IMR-90 (cell line): ENCODE results near the gene HNRNPLL. TPM values are rescaled to one million over a fixed set of nuclear protein-coding genes. Genes with fewer than 3 reads are reported as not detected.

ENCODE experiments used
- ATAC-seq: fragments of 200-7000 bp; cut with Tn5 transposase; 2 replicates; pipeline ENCODE4 v1.9.1; 2020; ENCODE audit warnings: low read depth, mild to moderate bottlenecking, moderate library complexity
- BruUV-seq: library from RNA; stranded (reverse); fragments of 400-500 nt; replicated peaks from 2 replicates; lab custom pipeline; 2021; lab: Mats Ljungman, UMichigan
- CTCF ChIA-PET: fragments of 300-600 bp; formaldehyde crosslinking; extraction: SDS; loops from one replicate; lab custom pipeline; 2021; ENCODE audit warnings: antibody characterized with exemption; lab: Yijun Ruan, JAX
- POLR2A ChIA-PET: fragments of 300-600 bp; sonication (Branson Sonifier 250); formaldehyde crosslinking; loops from one replicate; lab custom pipeline; 2022; ENCODE audit warnings: antibody characterized with exemption; ENCODE audit not compliant: unreplicated experiment; lab: Charles Lee
- DNase-seq: peaks from one replicate; pipeline ENCODE4 v3.0.0; 2013
- H2AFZ ChIP-seq: replicated peaks from 2 replicates; pipeline ENCODE3; 2013; ENCODE audit warnings: low read length, mild to moderate bottlenecking; ENCODE audit not compliant: poor library complexity
- H2AK5ac ChIP-seq: 2 replicates; pipeline ENCODE4 v1.6.1; 2013; ENCODE audit warnings: low read depth, low read length, inconsistent platforms
- H2AK9ac ChIP-seq: replicated peaks from 2 replicates; pipeline ENCODE3; 2013; ENCODE audit warnings: mild to moderate bottlenecking, low read depth, low read length, moderate library complexity; ENCODE audit not compliant: poor library complexity
- H2BK120ac ChIP-seq: 2 replicates; pipeline ENCODE4 v1.6.1; 2013; ENCODE audit warnings: low read depth, low read length, inconsistent platforms
- H2BK15ac ChIP-seq: 3 replicates; pipeline ENCODE4 v1.6.1; 2013; ENCODE audit warnings: low read depth, low read length, inconsistent platforms
- H2BK20ac ChIP-seq: 2 replicates; pipeline ENCODE4 v1.6.1; 2013; ENCODE audit warnings: low read depth, mild to moderate bottlenecking, inconsistent platforms, low read length, moderate library complexity
- H2BK5ac ChIP-seq: 2 replicates; pipeline ENCODE4 v1.6.1; 2013; ENCODE audit warnings: mild to moderate bottlenecking, low read depth, low read length, inconsistent platforms; ENCODE audit not compliant: poor library complexity, severe bottlenecking
- H3K14ac ChIP-seq: replicated peaks from 2 replicates; pipeline ENCODE4 v1.6.1; 2013; ENCODE audit warnings: low read depth, low read length, inconsistent platforms
- H3K18ac ChIP-seq: 2 replicates; pipeline ENCODE4 v1.6.1; 2013; ENCODE audit warnings: low read depth, low read length, control low read depth
- H3K23ac ChIP-seq: 2 replicates; pipeline ENCODE4 v1.6.1; 2013; ENCODE audit warnings: low read depth, low read length, inconsistent platforms
- H3K27ac ChIP-seq: 2 replicates; pipeline ENCODE4 v1.5.1; 2013; ENCODE audit warnings: mild to moderate bottlenecking, control low read depth, low read length; ENCODE audit not compliant: insufficient read depth
- H3K27me3 ChIP-seq: 2 replicates; pipeline ENCODE4 v1.6.1; 2013; ENCODE audit warnings: low read length; ENCODE audit not compliant: control insufficient read depth, insufficient read depth
- H3K36me3 ChIP-seq: 2 replicates; pipeline ENCODE4 v1.6.1; 2013; ENCODE audit warnings: low read length, mixed read lengths; ENCODE audit not compliant: control insufficient read depth, insufficient read depth
- H3K4ac ChIP-seq: 2 replicates; pipeline ENCODE4 v1.6.1; 2013; ENCODE audit warnings: low read depth, low read length, inconsistent platforms
- H3K4me1 ChIP-seq: 2 replicates; pipeline ENCODE4 v1.6.1; 2013; ENCODE audit warnings: low read length, mixed read lengths; ENCODE audit not compliant: control insufficient read depth, insufficient read depth
- H3K4me2 ChIP-seq: 2 replicates; pipeline ENCODE4 v1.6.1; 2013; ENCODE audit warnings: low read depth, mild to moderate bottlenecking, control low read depth, low read length, moderate library complexity
- H3K4me3 ChIP-seq: 2 replicates; pipeline ENCODE4 v1.5.1; 2013; ENCODE audit warnings: low read depth, mild to moderate bottlenecking, control low read depth, low read length, moderate library complexity; ENCODE audit not compliant: insufficient read depth
- H3K56ac ChIP-seq: 2 replicates; pipeline ENCODE4 v1.6.1; 2013; ENCODE audit warnings: low read length, inconsistent platforms; ENCODE audit not compliant: insufficient read depth; ENCODE audit errors: extremely low read depth
- H3K79me1 ChIP-seq, 2 experiments: 2 replicates each; pipeline ENCODE4 v1.6.1; 2013; ENCODE audit warnings: low read length in 2 of 2, inconsistent platforms in 1 of 2, low read depth in 1 of 2
- H3K9ac ChIP-seq: 2 replicates; pipeline ENCODE4 v1.6.1; 2013; ENCODE audit warnings: low read depth, low read length, control low read depth
- H3K9me1 ChIP-seq: 2 replicates; pipeline ENCODE4 v1.6.1; 2013; ENCODE audit warnings: low read length, inconsistent platforms; ENCODE audit not compliant: insufficient read depth
- H3K9me3 ChIP-seq: 2 replicates; pipeline ENCODE4 v1.6.1; 2013; ENCODE audit warnings: low read length; ENCODE audit not compliant: control insufficient read depth, insufficient read depth
- H4K20me1 ChIP-seq: 2 replicates; pipeline ENCODE4 v1.6.1; 2013; ENCODE audit warnings: low read length, inconsistent platforms; ENCODE audit not compliant: insufficient read depth
- H4K5ac ChIP-seq: 2 replicates; pipeline ENCODE4 v1.6.1; 2013; ENCODE audit warnings: mild to moderate bottlenecking, low read depth, low read length, control low read depth
- H4K8ac ChIP-seq, 2 experiments: 2 replicates each; pipeline ENCODE4 v1.6.1; 2013; ENCODE audit warnings: low read depth in 2 of 2, low read length in 2 of 2, control low read depth in 1 of 2, inconsistent platforms in 1 of 2
- H4K91ac ChIP-seq: 2 replicates; pipeline ENCODE4 v1.6.1; 2013; ENCODE audit warnings: low read depth, low read length, inconsistent platforms; ENCODE audit not compliant: insufficient read depth
- POLR2A ChIP-seq: IDR thresholded peaks from 2 replicates; pipeline ENCODE4 v1.6.1; 2012; ENCODE audit warnings: mild to moderate bottlenecking, low read depth, low read length
- RAD21 ChIP-seq: IDR thresholded peaks from 2 replicates; pipeline ENCODE4 v1.6.1; 2012; ENCODE audit warnings: low read length, improper control_type of control experiment
- WGBS, 2 experiments: methylation state at CpG; one replicate each; pipeline versions ENCODE4 v1.1.5 to v1.1.7; 2013; ENCODE audit warnings: missing lambda C conversion rate in 2 of 2; ENCODE audit not compliant: insufficient read length in 1 of 2; ENCODE audit errors: extremely low coverage in 2 of 2; 5-methylcytosine and 5-hydroxymethylcytosine counted together
- dilution Hi-C: fragments of 300-500 bp; cut with HindIII; formaldehyde crosslinking; loops from one replicate; pipeline ENCODE4 v1.14.3; 2018; ENCODE audit warnings: low sequenced_read_pairs; ENCODE audit not compliant: unreplicated experiment
- in situ Hi-C: fragments of 300-500 bp; cut with MboI; formaldehyde crosslinking; loops from 3 replicates; pipeline ENCODE4 v1.14.3; 2019; ENCODE audit warnings: low sequenced_read_pairs, inconsistent platforms, mixed read lengths
- intact Hi-C: fragments of 100-400 bp; cut with micrococcal nuclease; formaldehyde crosslinking; loops from 2 replicates; pipeline ENCODE4 v1.10.0; 2022
- polyA plus RNA-seq, 3 experiments: library from polyadenylated mRNA; depleted of rRNA; stranded (reverse); fragments of >200 nt; gene quantifications; 2 replicates each; pipeline ENCODE4 v1.2.3, GENCODE V29; 2012; ENCODE audit warnings: low replicate concordance in 1 of 3
- total RNA-seq: library from RNA; depleted of rRNA; stranded (reverse); fragments of >200 nt; gene quantifications from 2 replicates; pipeline ENCODE4 v1.2.3, GENCODE V29; 2012

HNRNPLL gene
- total and polyA plus RNA-seq, 2 of the 4 experiments (the other 2 are of a cell fraction), result 23.7 to 53.1 TPM

DNA sequence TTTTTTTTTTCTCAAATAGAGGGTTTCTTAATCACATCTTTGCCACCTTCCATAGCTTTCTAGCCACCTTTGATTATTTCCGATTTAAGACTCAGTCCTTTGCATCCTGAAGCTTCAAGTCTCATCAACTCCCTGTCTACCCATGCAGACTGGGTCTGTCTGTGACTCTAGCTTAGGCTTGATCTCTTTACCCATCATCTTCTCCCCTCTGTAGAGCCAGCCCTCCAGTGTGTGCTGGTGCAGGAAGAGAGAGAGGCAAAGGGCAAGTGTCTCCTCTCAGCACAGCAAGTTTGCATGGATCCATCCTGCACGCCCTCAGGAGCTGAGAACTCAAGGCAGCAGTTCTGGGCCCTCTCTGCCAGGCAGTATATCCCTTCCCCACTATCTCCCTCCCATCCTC lies 70.4 kb downstream of the HNRNPLL start:
- no peak overlapping the region for H3K27ac ChIP-seq
- H2BK5ac ChIP-seq, result no peak overlapping the region
- H3K9ac ChIP-seq, result no peak overlapping the region
- H2BK20ac ChIP-seq, result no peak overlapping the region
- peaks cover 8% of the 10 kb centered on the region; the same call in 1 of the 2 replicates for H3K27me3 ChIP-seq
- H4K91ac ChIP-seq, result no peak overlapping the region
- no peak overlapping the region for H2AK5ac ChIP-seq
- no peak overlapping the region for H3K4ac ChIP-seq
- no peaks in the 10 kb centered on the region for H4K20me1 ChIP-seq
- in situ Hi-C loops, result no loop called here
- H2BK120ac ChIP-seq, result no peak overlapping the region
- no peak overlapping the region for H3K56ac ChIP-seq
- H3K18ac ChIP-seq, result no peak overlapping the region
- no peak overlapping the region for H2AFZ ChIP-seq
- ATAC-seq (no peak), DNase-seq (no peak)
- H3K4me1 ChIP-seq, result no peaks in the 10 kb centered on the region
- H3K79me1 ChIP-seq, result no peaks in the 10 kb centered on the region
- ChIA-PET POLR2A (no interaction called here), CTCF (interaction anchor here (0.6 kb wide), 1 partner anchor 1916 kb away, joined by 5 read pairs; no protein-coding TSS in a partner anchor)
- H3K9me1 ChIP-seq, result 0 out of 2 replicates have a peak, but pooled peaks cover 4% of the 10 kb centered on the region
- H4K5ac ChIP-seq, result no peak overlapping the region
- H2BK15ac ChIP-seq, result no peak overlapping the region
- TF ChIP-seq RAD21, result no peak
- no peak for TF ChIP-seq POLR2A
- intact Hi-C loops, result loop anchor here (10.0 kb wide), 1 partner anchor 302 kb away; no protein-coding TSS in a partner anchor
- no peak overlapping the region for H4K8ac ChIP-seq
- no peak overlapping the region for H3K14ac ChIP-seq
- H3K4me2 ChIP-seq, result no peak overlapping the region
- H3K23ac ChIP-seq, result no peak overlapping the region
- H3K36me3 ChIP-seq, result no peaks in the 10 kb centered on the region
- no peaks in the 10 kb centered on the region for H3K9me3 ChIP-seq
- dilution Hi-C loops, result no loop called here
- no peak overlapping the region for H2AK9ac ChIP-seq
- no TSS peak for BruUV-seq
- H3K4me3 ChIP-seq, result no peak overlapping the region
- no CpG with 5 or more reads among the region's 2 CpGs for WGBS, 2 experiments
